ENCODE measurements around the gene VSTM4. TPM values are rescaled to one million over a fixed set of nuclear protein-coding genes. Genes with fewer than 3 reads are reported as not detected.

VSTM4 gene
- total RNA-seq, 3 donors from 2014 or later, result 1.5 to 13.8 (median 2.2) TPM

DNA sequence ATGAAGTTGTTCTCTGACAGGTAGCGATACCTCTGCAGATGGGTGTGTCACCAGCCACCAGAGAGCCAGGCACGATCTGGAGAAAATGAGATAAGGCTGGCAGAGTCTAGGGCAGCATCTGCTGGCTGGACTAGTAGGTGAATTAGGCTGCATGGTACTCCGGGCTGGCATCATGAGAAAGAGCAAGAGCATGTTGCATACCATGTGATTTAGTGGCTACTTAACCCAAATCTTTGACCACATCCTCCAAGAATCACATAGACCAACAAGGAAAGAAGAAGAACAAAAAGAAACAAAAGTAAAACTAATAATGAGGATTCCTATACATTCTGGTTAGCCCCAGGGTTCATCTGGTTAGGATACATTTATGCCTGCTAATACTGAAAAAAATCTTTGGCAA, 41.9 kb upstream of the VSTM4 start:
- intact Hi-C loops (cut with DNase I, micrococcal nuclease), result no loop called here

DNA sequence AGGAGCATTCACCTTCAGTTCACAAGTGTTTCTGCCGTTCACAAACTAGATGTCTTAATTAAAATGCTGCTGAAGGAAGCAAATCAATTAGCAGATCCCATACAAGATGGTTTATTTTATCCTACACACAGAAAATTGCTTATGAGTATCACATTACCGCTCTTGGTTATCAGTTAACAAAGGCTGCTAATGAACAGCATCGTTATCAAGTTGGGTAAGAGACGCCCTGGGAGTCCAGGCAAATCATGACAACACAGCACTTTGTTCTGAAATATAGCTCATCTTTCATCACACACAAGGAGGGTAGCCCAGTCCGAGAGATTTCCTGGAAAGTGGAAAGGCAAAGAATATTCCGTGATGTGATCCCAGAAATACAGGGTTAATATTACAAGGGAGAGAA, 39.3 kb upstream of the VSTM4 start:
- Histone ChIP-seq H3K9me3 (no peaks in the 10 kb centered on the region), H3K4me1 (ENCODE audit: low read depth) (no peaks in the 10 kb centered on the region), H3K36me3 (ENCODE audit: low read depth) (no peaks in the 10 kb centered on the region), H3K4me3 (no peak overlapping the region)
- ATAC-seq (no peak), DNase-seq (no peak)
- TF ChIP-seq, protein P1, sequence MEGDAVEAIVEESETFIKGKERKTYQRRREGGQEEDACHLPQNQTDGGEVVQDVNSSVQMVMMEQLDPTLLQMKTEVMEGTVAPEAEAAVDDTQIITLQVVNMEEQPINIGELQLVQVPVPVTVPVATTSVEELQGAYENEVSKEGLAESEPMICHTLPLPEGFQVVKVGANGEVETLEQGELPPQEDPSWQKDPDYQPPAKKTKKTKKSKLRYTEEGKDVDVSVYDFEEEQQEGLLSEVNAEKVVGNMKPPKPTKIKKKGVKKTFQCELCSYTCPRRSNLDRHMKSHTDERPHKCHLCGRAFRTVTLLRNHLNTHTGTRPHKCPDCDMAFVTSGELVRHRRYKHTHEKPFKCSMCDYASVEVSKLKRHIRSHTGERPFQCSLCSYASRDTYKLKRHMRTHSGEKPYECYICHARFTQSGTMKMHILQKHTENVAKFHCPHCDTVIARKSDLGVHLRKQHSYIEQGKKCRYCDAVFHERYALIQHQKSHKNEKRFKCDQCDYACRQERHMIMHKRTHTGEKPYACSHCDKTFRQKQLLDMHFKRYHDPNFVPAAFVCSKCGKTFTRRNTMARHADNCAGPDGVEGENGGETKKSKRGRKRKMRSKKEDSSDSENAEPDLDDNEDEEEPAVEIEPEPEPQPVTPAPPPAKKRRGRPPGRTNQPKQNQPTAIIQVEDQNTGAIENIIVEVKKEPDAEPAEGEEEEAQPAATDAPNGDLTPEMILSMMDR (IDR thresholded peaks at IDR 0.05), result no peak
- intact Hi-C loops (cut with DNase I, micrococcal nuclease), result no loop called here

More for the DNA sequence above, 41.9 kb upstream of the VSTM4 start:
- ATAC-seq (no peak), DNase-seq (no peak)
- H3K36me3 ChIP-seq (ENCODE audit: low read depth), result no peaks in the 10 kb centered on the region
- no peak overlapping the region for H3K4me3 ChIP-seq
- H3K4me1 ChIP-seq (ENCODE audit: low read depth), result no peaks in the 10 kb centered on the region
- no peaks in the 10 kb centered on the region for H3K9me3 ChIP-seq
- TF ChIP-seq, protein P1 (IDR thresholded peaks at IDR 0.05), result no peak

DNA sequence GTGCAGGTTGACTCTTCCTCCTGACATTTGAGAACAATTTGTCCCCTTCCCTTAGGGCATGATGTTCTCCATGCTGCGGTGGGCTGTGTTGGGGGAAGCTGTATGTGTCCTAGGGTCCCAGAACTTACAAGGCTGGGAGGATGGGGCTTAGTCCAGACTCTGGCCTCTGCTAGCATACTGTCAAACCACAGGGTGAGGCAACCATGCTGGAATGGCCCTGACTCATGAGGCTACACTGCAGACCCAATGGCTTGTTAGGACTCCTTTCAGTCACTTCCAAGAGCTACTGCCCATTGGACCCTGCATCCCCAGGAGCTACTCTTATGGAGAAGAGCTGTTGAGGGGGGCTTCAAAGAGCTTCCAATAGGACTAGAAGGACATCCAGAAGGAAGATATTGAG, 38.6 kb upstream of the VSTM4 start:
- TF ChIP-seq, protein P1 (IDR thresholded peaks at IDR 0.05), result no peak
- H3K4me1 ChIP-seq (ENCODE audit: low read depth), result no peaks in the 10 kb centered on the region
- intact Hi-C loops (cut with DNase I, micrococcal nuclease), result no loop called here
- ATAC-seq (no peak), DNase-seq (no peak)
- no peaks in the 10 kb centered on the region for H3K9me3 ChIP-seq
- H3K4me3 ChIP-seq, result no peak overlapping the region
- H3K36me3 ChIP-seq (ENCODE audit: low read depth), result no peaks in the 10 kb centered on the region

DNA sequence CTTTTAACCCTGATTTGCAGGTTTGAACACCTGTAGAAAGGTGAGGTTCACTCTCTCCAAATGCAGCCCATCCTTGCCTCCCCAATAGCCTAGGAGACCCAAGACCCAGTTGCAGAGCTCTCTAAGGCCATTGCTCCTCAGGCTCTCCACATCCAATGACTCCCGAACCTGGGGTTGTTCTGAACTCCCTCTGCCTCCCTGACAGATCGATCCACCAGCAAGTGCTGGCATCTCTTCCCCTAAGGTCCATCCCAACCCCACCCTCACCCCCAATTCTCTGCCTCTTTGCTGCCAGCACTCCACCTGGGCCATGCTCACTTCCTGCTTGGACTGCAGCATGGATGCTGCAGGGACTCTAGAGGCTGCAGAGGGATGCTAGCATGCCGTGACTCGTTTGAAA, 37.8 kb upstream of the VSTM4 start:
- Histone ChIP-seq H3K4me3 (no peak overlapping the region), H3K36me3 (ENCODE audit: low read depth) (no peaks in the 10 kb centered on the region), H3K9me3 (no peaks in the 10 kb centered on the region), H3K4me1 (ENCODE audit: low read depth) (no peaks in the 10 kb centered on the region)
- TF ChIP-seq, protein P1 (IDR thresholded peaks at IDR 0.05), result no peak
- intact Hi-C loops (cut with DNase I, micrococcal nuclease), result no loop called here
- no peak for DNase-seq
- ATAC-seq, result no peak

DNA sequence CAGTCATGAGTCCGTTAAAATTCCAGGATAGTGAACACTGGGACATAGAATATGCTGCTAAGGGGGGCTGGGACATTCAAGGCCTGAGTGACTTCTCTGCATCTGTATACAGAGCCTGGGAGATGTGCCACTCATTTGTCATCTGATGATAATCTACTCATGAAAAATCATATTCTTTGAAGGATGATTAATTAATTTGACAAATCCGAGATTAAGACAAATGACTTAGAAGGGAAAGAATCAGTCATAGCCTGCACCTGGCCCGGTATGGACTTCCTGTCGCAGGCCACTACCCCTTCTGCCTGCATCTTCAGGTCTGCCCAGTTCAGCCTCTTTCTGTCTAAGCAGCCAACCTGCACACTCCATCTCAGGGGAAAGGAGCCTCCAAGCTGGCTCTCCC, 37.3 kb upstream of the VSTM4 start:
- ATAC-seq, result no peak

More for the DNA sequence above, 37.3 kb upstream of the VSTM4 start:
- no peak for DNase-seq
- Histone ChIP-seq H3K4me1 (ENCODE audit: low read depth) (no peaks in the 10 kb centered on the region), H3K36me3 (ENCODE audit: low read depth) (no peaks in the 10 kb centered on the region), H3K9me3 (peaks cover 3% of the 10 kb centered on the region), H3K4me3 (no peak overlapping the region)
- intact Hi-C loops (cut with DNase I, micrococcal nuclease), result no loop called here
- TF ChIP-seq, protein P1 (IDR thresholded peaks at IDR 0.05), result no peak
